ENCODE measurements around the gene ZMYND11. TPM values are rescaled to one million over a fixed set of nuclear protein-coding genes. Genes with fewer than 3 reads are reported as not detected.
"Not testable (repeated sequence)": the region's sequence is repeated elsewhere in the genome, so short reads cannot be mapped to it uniquely, and the experiment has no call there.

ZMYND11 gene
- total RNA-seq, 2 donors from 2014 or later: 34.2 to 37.7 TPM

- Histone ChIP-seq H3K4me1 (ENCODE audit: control insufficient read depth, insufficient read depth, low read length) (no peaks in the 10 kb centered on the region), H3K9me3 (ENCODE audit: control insufficient read depth, low read length) (no peaks in the 10 kb centered on the region), H3K4me3 (ENCODE audit: low read length) (no peak overlapping the region), H3K36me3 (ENCODE audit: control insufficient read depth, insufficient read depth, low read length) (peaks cover 6% of the 10 kb centered on the region), H3K27ac (ENCODE audit: low read depth, low read length) (no peak overlapping the region), H3K9ac (ENCODE audit: extremely low read depth, low read length, poor library complexity, severe bottlenecking) (no peak overlapping the region), H3K27me3 (ENCODE audit: control insufficient read depth, insufficient read depth, low read length, poor library complexity, severe bottlenecking) (no peaks in the 10 kb centered on the region)
- TF ChIP-seq CTCF (conservative IDR thresholded peaks at IDR 0.05): no peak
- Mint-ChIP-seq H3K4me1 (no peaks in the 10 kb centered on the region), H3K4me3 (no peak overlapping the region), H3K27ac (no peak overlapping the region), H3K27me3 (ENCODE audit: insufficient read depth) (no peaks in the 10 kb centered on the region), H3K9me3 (no peaks in the 10 kb centered on the region), H3K36me3 (ENCODE audit: low read depth) (peaks cover 25% of the 10 kb centered on the region)
- WGBS, 2 experiments (ENCODE audit: insufficient coverage in 1 of 2, insufficient read length in 1 of 2): 90 to 92% methylated on average over 8 to 9 of the region's 9 CpGs
- DNase-seq: no peak
These were observed 162.8 kb downstream of the ZMYND11 start for GRCh38 chr10:298033-298432.

DNA sequence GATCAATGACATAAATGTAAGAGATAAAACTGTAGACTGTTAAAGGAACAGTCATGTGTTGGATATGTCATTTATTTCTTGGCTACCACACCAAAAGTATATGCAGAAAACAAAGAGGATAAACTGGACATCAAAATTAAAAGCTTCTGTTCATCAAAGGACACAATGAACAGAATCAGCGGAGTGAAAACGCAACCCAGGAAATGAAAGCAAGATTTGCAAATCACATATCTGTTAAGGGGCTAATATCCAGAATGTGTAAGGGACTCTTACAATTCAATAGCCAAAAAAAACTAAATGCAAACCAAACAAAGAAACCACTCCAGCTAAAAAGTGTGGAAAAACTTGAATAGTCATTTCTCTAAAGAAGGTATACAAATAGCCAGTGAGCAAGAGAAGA lies 164.3 kb downstream of the ZMYND11 start:
- Histone ChIP-seq H3K27me3 (ENCODE audit: control insufficient read depth, insufficient read depth, low read length, poor library complexity, severe bottlenecking) (no peaks in the 10 kb centered on the region), H3K4me1 (ENCODE audit: control insufficient read depth, insufficient read depth, low read length) (no peaks in the 10 kb centered on the region), H3K27ac (ENCODE audit: low read depth, low read length) (no peak overlapping the region), H3K9me3 (ENCODE audit: control insufficient read depth, low read length) (no peaks in the 10 kb centered on the region), H3K9ac (ENCODE audit: extremely low read depth, low read length, poor library complexity, severe bottlenecking) (no peak overlapping the region), H3K4me3 (ENCODE audit: low read length) (no peak overlapping the region), H3K36me3 (ENCODE audit: control insufficient read depth, insufficient read depth, low read length) (peaks cover 6% of the 10 kb centered on the region)
- H3K4me1 Mint-ChIP-seq: no peaks in the 10 kb centered on the region
- H3K36me3 Mint-ChIP-seq (ENCODE audit: low read depth): peaks cover 27% of the 10 kb centered on the region
- no peaks in the 10 kb centered on the region for H3K27me3 Mint-ChIP-seq (ENCODE audit: insufficient read depth)
- no peak for TF ChIP-seq CTCF (conservative IDR thresholded peaks at IDR 0.05)
- H3K9me3 Mint-ChIP-seq: no peaks in the 10 kb centered on the region
- no peak overlapping the region for H3K27ac Mint-ChIP-seq
- DNase-seq: no peak
- 83 to 100% methylated on average over 2 of the region's 2 CpGs for WGBS, 2 experiments (ENCODE audit: insufficient coverage in 1 of 2, insufficient read length in 1 of 2)
- H3K4me3 Mint-ChIP-seq: no peak overlapping the region

DNA sequence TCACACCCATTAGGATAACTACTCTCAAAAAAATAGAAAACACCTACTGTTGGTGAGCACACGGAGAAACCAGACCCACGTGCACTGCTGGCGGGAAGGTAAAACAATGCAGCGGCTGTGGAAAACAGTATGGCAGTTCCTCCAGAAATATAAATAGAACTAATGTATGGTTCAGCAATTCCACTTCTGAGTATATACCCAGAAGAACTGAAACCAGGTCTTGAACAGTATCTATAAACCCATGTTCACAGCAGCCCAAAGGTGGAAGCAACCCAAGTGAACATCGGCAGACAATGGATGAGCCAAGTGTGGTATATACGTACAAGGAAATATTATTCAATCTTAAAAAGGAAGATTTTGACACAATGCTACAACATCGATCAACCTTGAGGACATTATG lies 164.7 kb downstream of the ZMYND11 start:
- Histone ChIP-seq H3K27me3 (ENCODE audit: control insufficient read depth, insufficient read depth, low read length, poor library complexity, severe bottlenecking) (no peaks in the 10 kb centered on the region), H3K4me3 (ENCODE audit: low read length) (no peak overlapping the region), H3K27ac (ENCODE audit: low read depth, low read length) (no peak overlapping the region), H3K9me3 (ENCODE audit: control insufficient read depth, low read length) (no peaks in the 10 kb centered on the region), H3K4me1 (ENCODE audit: control insufficient read depth, insufficient read depth, low read length) (no peaks in the 10 kb centered on the region), H3K36me3 (ENCODE audit: control insufficient read depth, insufficient read depth, low read length) (peaks cover 6% of the 10 kb centered on the region), H3K9ac (ENCODE audit: extremely low read depth, low read length, poor library complexity, severe bottlenecking) (no peak overlapping the region)
- Mint-ChIP-seq H3K36me3 (ENCODE audit: low read depth) (peaks cover 27% of the 10 kb centered on the region), H3K27me3 (ENCODE audit: insufficient read depth) (no peaks in the 10 kb centered on the region), H3K9me3 (no peaks in the 10 kb centered on the region), H3K4me1 (no peaks in the 10 kb centered on the region), H3K4me3 (no peak overlapping the region), H3K27ac (no peak overlapping the region)
- WGBS, 2 experiments (ENCODE audit: insufficient coverage in 1 of 2, insufficient read length in 1 of 2): 93 to 94% methylated on average over 5 to 7 of the region's 7 CpGs
- DNase-seq: no peak
- TF ChIP-seq CTCF (conservative IDR thresholded peaks at IDR 0.05): no peak

DNA sequence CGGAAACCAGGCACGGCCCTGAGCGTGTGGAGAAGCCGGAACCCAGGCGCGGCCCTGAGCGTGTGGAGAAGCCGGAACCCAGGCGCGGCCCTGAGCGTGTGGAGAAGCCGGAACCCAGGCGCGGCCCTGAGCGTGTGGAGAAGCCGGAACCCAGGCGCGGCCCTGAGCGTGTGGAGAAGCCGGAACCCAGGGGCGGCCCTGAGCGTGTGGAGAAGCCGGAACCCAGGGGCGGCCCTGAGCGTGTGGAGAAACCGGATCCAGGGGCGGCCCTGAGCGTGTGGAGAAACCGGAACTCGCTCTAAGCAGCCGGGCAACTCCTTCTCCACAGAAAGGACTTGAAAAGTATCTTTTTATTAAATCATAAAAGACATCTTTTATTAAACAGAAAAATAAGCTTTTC lies 165.3 kb downstream of the ZMYND11 start:
- not testable (repeated sequence) for H3K4me1 ChIP-seq (ENCODE audit: control insufficient read depth, insufficient read depth, low read length); H3K4me1 Mint-ChIP-seq; H3K9me3 ChIP-seq (ENCODE audit: control insufficient read depth, low read length); DNase-seq; H3K4me3 ChIP-seq (ENCODE audit: low read length); H3K27me3 ChIP-seq (ENCODE audit: control insufficient read depth, insufficient read depth, low read length, poor library complexity, severe bottlenecking); H3K27ac ChIP-seq (ENCODE audit: low read depth, low read length); H3K27me3 Mint-ChIP-seq (ENCODE audit: insufficient read depth); H3K4me3 Mint-ChIP-seq; H3K27ac Mint-ChIP-seq; H3K36me3 ChIP-seq (ENCODE audit: control insufficient read depth, insufficient read depth, low read length); H3K9ac ChIP-seq (ENCODE audit: extremely low read depth, low read length, poor library complexity, severe bottlenecking); H3K9me3 Mint-ChIP-seq
- 93 to 98% methylated on average over 8 to 28 of the region's 31 CpGs for WGBS, 2 experiments (ENCODE audit: insufficient coverage in 1 of 2, insufficient read length in 1 of 2)
- peaks cover 27% of the 10 kb centered on the region for H3K36me3 Mint-ChIP-seq (ENCODE audit: low read depth)
